VCaP (cell line): ENCODE data around the gene SIRPB1.
"Not testable (repeated sequence)": the region's sequence is repeated elsewhere in the genome, so short reads cannot be mapped to it uniquely, and the experiment has no call there.

Experiments
- H3K27ac ChIP-seq: fragments of 450-650 bp; 2 replicates; pipeline ENCODE4 v1.5.1; 2017
- CTCF ChIP-seq: fragments of 450-650 bp; conservative IDR thresholded peaks from 2 replicates; pipeline ENCODE4 v1.5.1; 2017; ENCODE audit warnings: mild to moderate bottlenecking, moderate library complexity

Gene SIRPB1

GRCh38 chr20:1651268-1652058 lies 31.7 kb upstream of the SIRPB1 start:
- no peak for TF ChIP-seq CTCF
- H3K27ac ChIP-seq, result no peak overlapping the region

GRCh38 chr20:1648101-1648500 lies 28.3 kb upstream of the SIRPB1 start:
- no peak overlapping the region for H3K27ac ChIP-seq
- TF ChIP-seq CTCF, result no peak

- no peak for TF ChIP-seq CTCF
- no peak overlapping the region for H3K27ac ChIP-seq
Observed at GRCh38 chr20:1646975-1647431, 27.2 kb upstream of the SIRPB1 start.

- no peak overlapping the region for H3K27ac ChIP-seq
Observed at GRCh38 chr20:1644101-1644962, 24.5 kb upstream of the SIRPB1 start.

GRCh38 chr20:1638643-1639042 lies 18.8 kb upstream of the SIRPB1 start:
- not testable (repeated sequence) for H3K27ac ChIP-seq

More at GRCh38 chr20:1644101-1644962, 24.5 kb upstream of the SIRPB1 start:
- no peak for TF ChIP-seq CTCF

GRCh38 chr20:1637755-1638154 lies 17.9 kb upstream of the SIRPB1 start:
- H3K27ac ChIP-seq, result no peak overlapping the region
- TF ChIP-seq CTCF, result no peak

GRCh38 chr20:1637226-1637625 lies 17.4 kb upstream of the SIRPB1 start:
- H3K27ac ChIP-seq, result no peak overlapping the region
- TF ChIP-seq CTCF, result no peak
